Astrocyte of the cerebellum (primary cell): ENCODE measurements around the gene STARD10.

Experiments
- DNase-seq: peaks from one replicate; pipeline ENCODE4 v3.0.0-alpha.2; 2011; ENCODE audit warnings: low read depth
- H3K4me3 ChIP-seq: 2 replicates; pipeline ENCODE4 v1.5.1; 2011; ENCODE audit warnings: mild to moderate bottlenecking, low read depth, low read length, moderate library complexity
- in situ Hi-C: cut with HindIII; loops from 2 replicates; pipeline ENCODE4 v1.10.0; 2017; ENCODE audit warnings: low sequenced_read_pairs
- TF ChIP-seq, protein P1 (sequence below): IDR thresholded peaks from 2 replicates; pipeline ENCODE4 v1.5.1; 2012; ENCODE audit warnings: low read length, low read depth, moderate library complexity, mild to moderate bottlenecking; ENCODE audit errors: missing control alignments

The STARD10 gene

DNA sequence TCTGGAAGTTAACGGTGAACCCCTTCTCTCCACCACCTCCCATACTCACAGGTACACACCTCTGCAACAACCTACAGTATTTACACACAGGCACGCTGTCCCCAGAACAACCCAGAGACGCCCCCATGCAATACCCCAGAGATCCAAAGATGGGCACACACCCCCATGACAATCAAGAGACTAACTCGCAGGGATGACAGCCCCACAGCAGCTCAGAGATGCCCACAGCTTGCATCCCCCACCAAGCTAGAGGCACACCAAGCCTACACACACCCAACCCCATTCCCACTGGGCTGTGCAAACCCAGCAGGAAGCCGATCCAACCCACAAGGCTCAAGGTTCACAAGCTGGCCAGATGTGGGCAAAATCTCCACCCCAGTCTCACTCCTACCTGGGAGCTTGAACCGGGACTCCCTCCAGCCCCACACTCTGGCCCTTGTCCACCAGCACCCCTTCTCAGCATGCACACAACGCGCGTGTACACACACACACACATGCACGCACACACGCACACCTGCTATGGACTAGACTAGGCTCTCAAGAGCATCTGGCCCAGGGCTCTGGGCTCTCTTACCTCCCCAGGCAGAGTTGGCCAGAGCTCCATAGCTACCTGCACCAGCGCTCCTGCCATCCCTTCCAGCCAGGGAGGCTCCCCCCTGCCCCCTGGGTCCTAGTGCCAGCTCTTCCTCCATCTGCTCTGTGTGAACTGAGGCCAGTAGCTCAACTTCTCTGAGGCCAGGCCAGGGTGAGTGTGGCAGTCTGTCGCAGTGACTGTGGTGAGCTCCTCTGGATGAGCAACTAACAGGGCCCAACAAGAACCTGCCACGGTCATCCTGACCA, 11.5 kb downstream of the STARD10 start:
- DNase-seq = no peak
- peak overlapping the region; percentile 41 for H3K4me3 ChIP-seq
- in situ Hi-C loops = no loop called here
- TF ChIP-seq, protein P1, sequence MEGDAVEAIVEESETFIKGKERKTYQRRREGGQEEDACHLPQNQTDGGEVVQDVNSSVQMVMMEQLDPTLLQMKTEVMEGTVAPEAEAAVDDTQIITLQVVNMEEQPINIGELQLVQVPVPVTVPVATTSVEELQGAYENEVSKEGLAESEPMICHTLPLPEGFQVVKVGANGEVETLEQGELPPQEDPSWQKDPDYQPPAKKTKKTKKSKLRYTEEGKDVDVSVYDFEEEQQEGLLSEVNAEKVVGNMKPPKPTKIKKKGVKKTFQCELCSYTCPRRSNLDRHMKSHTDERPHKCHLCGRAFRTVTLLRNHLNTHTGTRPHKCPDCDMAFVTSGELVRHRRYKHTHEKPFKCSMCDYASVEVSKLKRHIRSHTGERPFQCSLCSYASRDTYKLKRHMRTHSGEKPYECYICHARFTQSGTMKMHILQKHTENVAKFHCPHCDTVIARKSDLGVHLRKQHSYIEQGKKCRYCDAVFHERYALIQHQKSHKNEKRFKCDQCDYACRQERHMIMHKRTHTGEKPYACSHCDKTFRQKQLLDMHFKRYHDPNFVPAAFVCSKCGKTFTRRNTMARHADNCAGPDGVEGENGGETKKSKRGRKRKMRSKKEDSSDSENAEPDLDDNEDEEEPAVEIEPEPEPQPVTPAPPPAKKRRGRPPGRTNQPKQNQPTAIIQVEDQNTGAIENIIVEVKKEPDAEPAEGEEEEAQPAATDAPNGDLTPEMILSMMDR = no peak

DNA sequence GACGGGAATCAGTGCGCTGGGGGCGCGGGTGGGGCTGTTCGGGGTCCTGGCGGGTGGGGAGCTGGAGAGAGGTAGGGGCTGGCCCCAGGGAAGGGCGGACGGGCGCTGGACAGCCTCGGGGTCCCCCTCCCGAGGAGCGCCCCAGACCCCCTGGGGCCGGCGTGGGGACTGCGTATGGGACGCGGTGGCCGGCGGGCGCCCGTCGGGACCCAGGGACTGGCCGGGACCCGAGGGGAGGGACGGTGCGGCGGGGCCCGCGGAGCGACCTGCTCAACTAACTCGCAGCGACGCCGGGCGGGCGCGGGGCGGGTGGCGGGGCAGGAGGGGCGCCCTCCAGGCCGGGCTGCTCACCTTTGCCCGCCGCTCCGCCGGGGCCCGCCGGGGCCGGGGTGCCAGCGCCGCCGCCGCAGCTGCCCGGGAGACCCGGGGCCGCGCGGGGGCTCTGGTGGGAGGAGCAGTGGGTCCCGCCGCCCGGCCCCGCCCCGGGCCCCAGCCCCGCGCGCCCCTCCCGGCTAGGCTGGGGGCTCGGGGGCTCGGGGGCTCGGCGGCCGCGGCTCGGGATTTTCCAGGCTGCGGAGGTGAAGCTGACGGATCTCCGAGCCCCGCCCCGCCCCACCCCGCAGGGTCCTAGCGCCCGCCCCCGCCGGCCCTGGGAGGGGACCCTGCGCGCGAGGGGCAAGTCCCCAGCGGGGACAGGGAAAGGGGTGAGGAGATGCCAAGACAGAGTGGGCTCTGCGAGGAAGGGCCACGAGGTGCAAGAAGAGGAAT, 12.3 kb downstream of the STARD10 start:
- TF ChIP-seq, protein P1 = no peak
- peak overlapping the region; percentile 41 for H3K4me3 ChIP-seq
- in situ Hi-C loops = no loop called here
- no peak for DNase-seq

DNA sequence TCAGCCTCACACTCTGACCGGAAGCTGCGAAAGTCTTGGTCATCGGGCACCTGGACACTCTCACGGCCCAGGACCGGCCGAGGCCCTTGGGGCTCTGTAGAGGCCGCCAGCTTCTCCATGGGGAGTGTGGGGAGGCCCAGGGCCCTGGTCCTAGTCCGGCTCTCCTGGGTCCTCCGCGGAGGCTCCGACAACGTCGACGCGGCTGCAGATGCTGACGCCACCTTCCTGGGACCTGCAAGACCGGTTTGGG, 12.9 kb downstream of the STARD10 start:
- peak overlapping the region; percentile 41 for H3K4me3 ChIP-seq
- TF ChIP-seq, protein P1 = no peak
- in situ Hi-C loops = no loop called here
- no peak for DNase-seq

DNA sequence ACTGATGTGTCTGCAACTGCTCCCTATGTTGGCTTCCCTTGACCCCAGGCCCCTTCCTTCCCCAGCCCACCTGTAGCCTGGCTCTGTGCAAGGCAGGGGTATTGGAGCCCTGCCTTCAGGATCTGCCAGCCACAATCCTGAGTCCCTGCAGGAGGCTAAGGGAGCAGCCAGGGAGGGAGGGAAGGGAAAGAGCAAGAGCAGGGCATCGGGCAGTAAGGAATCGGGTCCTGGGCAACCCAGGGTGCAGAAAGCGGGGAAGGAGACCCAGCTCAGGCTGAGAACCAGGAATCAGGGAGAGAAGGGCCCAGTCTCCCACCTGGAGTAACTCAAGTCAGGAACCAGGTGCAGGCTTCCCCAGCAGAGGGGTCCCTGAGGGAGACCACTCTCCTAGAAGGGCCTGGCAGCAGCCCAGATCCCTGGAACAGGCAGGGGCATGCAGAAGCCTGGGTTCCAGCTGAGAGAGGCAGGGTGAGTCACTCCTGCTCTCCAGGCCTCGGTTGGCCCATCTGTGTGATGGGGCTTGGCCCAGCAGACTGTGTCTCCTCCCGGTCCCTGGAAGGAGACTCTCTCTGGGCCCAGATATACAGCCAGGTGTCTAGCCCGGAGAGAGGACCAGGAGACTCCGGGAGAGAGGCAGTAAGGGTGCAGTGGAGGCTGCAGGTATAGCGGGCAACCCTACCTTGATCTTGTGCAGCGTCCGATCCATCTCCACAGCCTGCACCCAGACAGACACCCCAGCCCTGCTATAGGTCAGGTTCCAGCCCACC, 13.4 kb downstream of the STARD10 start:
- DNase-seq = no peak
- H3K4me3 ChIP-seq = peak overlapping the region; percentile 41
- TF ChIP-seq, protein P1 = no peak
- in situ Hi-C loops = no loop called here

DNA sequence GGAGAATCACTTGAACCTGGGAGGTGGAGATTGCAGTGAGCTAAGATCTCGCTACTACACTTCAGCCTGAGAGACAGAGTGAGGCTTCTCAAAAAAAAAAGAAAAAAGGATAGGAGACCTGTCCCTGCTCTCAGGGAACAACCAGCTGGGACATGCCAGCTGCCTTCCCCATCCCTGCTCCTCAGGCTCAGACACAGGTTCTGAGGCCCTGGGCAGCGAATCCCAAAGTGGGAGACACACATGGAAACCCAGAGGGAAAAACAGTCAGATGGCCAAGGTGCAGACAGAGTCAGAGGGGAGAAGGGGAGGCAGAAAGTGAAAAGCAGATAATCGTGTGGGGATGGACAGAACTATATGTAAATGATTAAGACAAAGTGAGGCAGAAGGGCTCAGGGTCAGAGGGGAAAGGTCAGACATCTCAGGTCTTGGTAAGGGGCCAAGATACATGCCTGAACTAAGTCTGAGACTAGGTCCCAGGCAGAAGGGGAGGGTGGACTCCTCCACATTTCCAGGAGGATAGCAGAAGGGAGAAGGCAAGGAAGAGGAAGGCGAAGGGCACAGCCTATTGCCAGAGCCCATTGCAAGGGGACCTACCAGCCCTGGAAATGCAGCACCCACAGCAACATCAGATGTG, 14.2 kb downstream of the STARD10 start:
- TF ChIP-seq, protein P1 = no peak
- in situ Hi-C loops = no loop called here
- no peak for DNase-seq
- no peak overlapping the region for H3K4me3 ChIP-seq
